ENCODE measurements around the gene KYAT1.

GRCh38 chr9:128833696-128834095, 48.1 kb downstream of the KYAT1 start:
- TF ChIP-seq CTCF (conservative IDR thresholded peaks at IDR 0.05) (no peak), EZH2 (IDR thresholded peaks at IDR 0.05; ENCODE audit: low read depth) (no peak)

Data from PC-9 (cell line).